ENCODE results near the gene CREBBP. TPM values are rescaled to one million over a fixed set of nuclear protein-coding genes. Genes with fewer than 3 reads are reported as not detected.

CREBBP gene
- total RNA-seq, 1 donor from 2014 or later = 50.3 TPM

GRCh38 chr16:3807425-3808123, 72.9 kb downstream of the CREBBP start:
- peak overlapping the region; percentile 31 for H3K4me3 Mint-ChIP-seq
- peaks cover 79% of the 10 kb centered on the region for H3K4me1 Mint-ChIP-seq (ENCODE audit: low read depth)
- DNase-seq (ENCODE audit: low spot score) = no peak

GRCh38 chr16:3804426-3805016, 76.0 kb downstream of the CREBBP start:
- H3K9me3 Mint-ChIP-seq = no peaks in the 10 kb centered on the region
- no peak overlapping the region for H3K4me3 Mint-ChIP-seq
- H3K4me1 Mint-ChIP-seq (ENCODE audit: low read depth) = peaks cover 80% of the 10 kb centered on the region
- H3K27ac Mint-ChIP-seq = no peak overlapping the region
- intact Hi-C loops (cut with micrococcal nuclease) = loop anchor here (5.0 kb wide), 1 partner anchor 73 kb away; no protein-coding TSS in a partner anchor
- no peak for DNase-seq (ENCODE audit: low spot score)
- no peaks in the 10 kb centered on the region for H3K27me3 Mint-ChIP-seq (ENCODE audit: insufficient read depth)
- H3K36me3 Mint-ChIP-seq (ENCODE audit: low read depth) = peaks cover 51% of the 10 kb centered on the region

More at GRCh38 chr16:3807425-3808123, 72.9 kb downstream of the CREBBP start:
- intact Hi-C loops (cut with micrococcal nuclease) = loop anchor here (5.0 kb wide), 1 partner anchor 70 kb away; no protein-coding TSS in a partner anchor
- no peaks in the 10 kb centered on the region for H3K27me3 Mint-ChIP-seq (ENCODE audit: insufficient read depth)
- peaks cover 56% of the 10 kb centered on the region for H3K36me3 Mint-ChIP-seq (ENCODE audit: low read depth)
- no peaks in the 10 kb centered on the region for H3K9me3 Mint-ChIP-seq
- H3K27ac Mint-ChIP-seq = peak overlapping the region; percentile 64

GRCh38 chr16:3800477-3801270, 79.8 kb downstream of the CREBBP start:
- peaks cover 75% of the 10 kb centered on the region for H3K4me1 Mint-ChIP-seq (ENCODE audit: low read depth)
- peaks cover 26% of the 10 kb centered on the region for H3K36me3 Mint-ChIP-seq (ENCODE audit: low read depth)
- intact Hi-C loops (cut with micrococcal nuclease) = no loop called here
- DNase-seq (ENCODE audit: low spot score) = no peak
- no peak overlapping the region for H3K4me3 Mint-ChIP-seq
- H3K27me3 Mint-ChIP-seq (ENCODE audit: insufficient read depth) = no peaks in the 10 kb centered on the region
- no peak overlapping the region for H3K27ac Mint-ChIP-seq
- no peaks in the 10 kb centered on the region for H3K9me3 Mint-ChIP-seq

- H3K9me3 Mint-ChIP-seq = no peaks in the 10 kb centered on the region
Observed at GRCh38 chr16:3800019-3800418, 80.5 kb downstream of the CREBBP start.

GRCh38 chr16:3799354-3799753, 81.2 kb downstream of the CREBBP start:
- H3K27me3 Mint-ChIP-seq (ENCODE audit: insufficient read depth) = peaks cover 5% of the 10 kb centered on the region
- peaks cover 20% of the 10 kb centered on the region for H3K36me3 Mint-ChIP-seq (ENCODE audit: low read depth)
- H3K4me1 Mint-ChIP-seq (ENCODE audit: low read depth) = peaks cover 67% of the 10 kb centered on the region
- no peak for DNase-seq (ENCODE audit: low spot score)
- no peak overlapping the region for H3K4me3 Mint-ChIP-seq
- intact Hi-C loops (cut with micrococcal nuclease) = no loop called here
- no peaks in the 10 kb centered on the region for H3K9me3 Mint-ChIP-seq
- no peak overlapping the region for H3K27ac Mint-ChIP-seq

More at GRCh38 chr16:3800019-3800418, 80.5 kb downstream of the CREBBP start:
- Mint-ChIP-seq H3K4me1 (ENCODE audit: low read depth) (peaks cover 74% of the 10 kb centered on the region), H3K36me3 (ENCODE audit: low read depth) (peaks cover 22% of the 10 kb centered on the region), H3K4me3 (no peak overlapping the region), H3K27me3 (ENCODE audit: insufficient read depth) (peaks cover 3% of the 10 kb centered on the region), H3K27ac (no peak overlapping the region)
- intact Hi-C loops (cut with micrococcal nuclease) = no loop called here
- DNase-seq (ENCODE audit: low spot score) = no peak

GRCh38 chr16:3798838-3799237, 81.7 kb downstream of the CREBBP start:
- intact Hi-C loops (cut with micrococcal nuclease) = no loop called here
- DNase-seq (ENCODE audit: low spot score) = no peak
- no peaks in the 10 kb centered on the region for H3K9me3 Mint-ChIP-seq
- peaks cover 62% of the 10 kb centered on the region for H3K4me1 Mint-ChIP-seq (ENCODE audit: low read depth)
- H3K27me3 Mint-ChIP-seq (ENCODE audit: insufficient read depth) = peaks cover 5% of the 10 kb centered on the region
- peaks cover 18% of the 10 kb centered on the region for H3K36me3 Mint-ChIP-seq (ENCODE audit: low read depth)
- H3K27ac Mint-ChIP-seq = no peak overlapping the region
- no peak overlapping the region for H3K4me3 Mint-ChIP-seq

- H3K4me1 Mint-ChIP-seq (ENCODE audit: low read depth) = peaks cover 60% of the 10 kb centered on the region
- intact Hi-C loops (cut with micrococcal nuclease) = loop anchor here (1.0 kb wide), 1 partner anchor 9 kb away; no protein-coding TSS in a partner anchor
Observed at GRCh38 chr16:3797904-3798811, 82.4 kb downstream of the CREBBP start.

GRCh38 chr16:3797473-3797872, 83.0 kb downstream of the CREBBP start:
- no peaks in the 10 kb centered on the region for H3K9me3 Mint-ChIP-seq
- H3K4me3 Mint-ChIP-seq = peak overlapping the region; percentile 42
- intact Hi-C loops (cut with micrococcal nuclease) = loop anchor here (1.0 kb wide), 1 partner anchor 8 kb away; no protein-coding TSS in a partner anchor
- no peak overlapping the region for H3K27ac Mint-ChIP-seq
- H3K36me3 Mint-ChIP-seq (ENCODE audit: low read depth) = peaks cover 24% of the 10 kb centered on the region
- H3K4me1 Mint-ChIP-seq (ENCODE audit: low read depth) = peaks cover 62% of the 10 kb centered on the region
- H3K27me3 Mint-ChIP-seq (ENCODE audit: insufficient read depth) = peaks cover 5% of the 10 kb centered on the region
- no peak for DNase-seq (ENCODE audit: low spot score)

More at GRCh38 chr16:3797904-3798811, 82.4 kb downstream of the CREBBP start:
- Mint-ChIP-seq H3K36me3 (ENCODE audit: low read depth) (peaks cover 21% of the 10 kb centered on the region), H3K27ac (no peak overlapping the region), H3K4me3 (peak overlapping the region; percentile 42), H3K27me3 (ENCODE audit: insufficient read depth) (peaks cover 5% of the 10 kb centered on the region), H3K9me3 (no peaks in the 10 kb centered on the region)
- DNase-seq (ENCODE audit: low spot score) = no peak

GRCh38 chr16:3793161-3793576, 87.3 kb downstream of the CREBBP start:
- no peak overlapping the region for H3K4me3 Mint-ChIP-seq
- H3K27ac Mint-ChIP-seq = no peak overlapping the region
- DNase-seq (ENCODE audit: low spot score) = no peak
- H3K4me1 Mint-ChIP-seq (ENCODE audit: low read depth) = peaks cover 66% of the 10 kb centered on the region
- no peaks in the 10 kb centered on the region for H3K9me3 Mint-ChIP-seq
- intact Hi-C loops (cut with micrococcal nuclease) = no loop called here
- peaks cover 41% of the 10 kb centered on the region for H3K36me3 Mint-ChIP-seq (ENCODE audit: low read depth)
- peaks cover 8% of the 10 kb centered on the region for H3K27me3 Mint-ChIP-seq (ENCODE audit: insufficient read depth)

- DNase-seq (ENCODE audit: low spot score) = no peak
- Mint-ChIP-seq H3K27ac (no peak overlapping the region), H3K27me3 (ENCODE audit: insufficient read depth) (peaks cover 8% of the 10 kb centered on the region), H3K36me3 (ENCODE audit: low read depth) (peaks cover 41% of the 10 kb centered on the region), H3K4me1 (ENCODE audit: low read depth) (peaks cover 59% of the 10 kb centered on the region), H3K9me3 (no peaks in the 10 kb centered on the region), H3K4me3 (no peak overlapping the region)
- intact Hi-C loops (cut with micrococcal nuclease) = no loop called here
Observed at GRCh38 chr16:3792472-3793012, 88.0 kb downstream of the CREBBP start.

GRCh38 chr16:3791701-3792100, 88.8 kb downstream of the CREBBP start:
- DNase-seq (ENCODE audit: low spot score) = no peak
- H3K36me3 Mint-ChIP-seq (ENCODE audit: low read depth) = peaks cover 42% of the 10 kb centered on the region
- H3K4me1 Mint-ChIP-seq (ENCODE audit: low read depth) = peaks cover 51% of the 10 kb centered on the region
- H3K27ac Mint-ChIP-seq = no peak overlapping the region
- no peaks in the 10 kb centered on the region for H3K9me3 Mint-ChIP-seq
- intact Hi-C loops (cut with micrococcal nuclease) = no loop called here
- peaks cover 8% of the 10 kb centered on the region for H3K27me3 Mint-ChIP-seq (ENCODE audit: insufficient read depth)
- H3K4me3 Mint-ChIP-seq = no peak overlapping the region

Measured in activated T-helper 1 cell treated with anti-CD3 and anti-CD28 coated beads, Interleukin-12 subunit alpha, Interleukin-12 subunit beta, Interleukin-2, Interleukin-4 antibody, amounts not matched to agents 30 ng/mL and 10 ng/mL and 1 ng/mL, durations not matched to agents 14 hours and 24 hours and 36 hours (primary cell).